ENCODE measurements around the gene ZNF576. TPM values are rescaled to one million over a fixed set of nuclear protein-coding genes. Genes with fewer than 3 reads are reported as not detected.

The ZNF576 gene
- polyA plus RNA-seq, 1 donor from 2014 or later, result 11.9 TPM

DNA sequence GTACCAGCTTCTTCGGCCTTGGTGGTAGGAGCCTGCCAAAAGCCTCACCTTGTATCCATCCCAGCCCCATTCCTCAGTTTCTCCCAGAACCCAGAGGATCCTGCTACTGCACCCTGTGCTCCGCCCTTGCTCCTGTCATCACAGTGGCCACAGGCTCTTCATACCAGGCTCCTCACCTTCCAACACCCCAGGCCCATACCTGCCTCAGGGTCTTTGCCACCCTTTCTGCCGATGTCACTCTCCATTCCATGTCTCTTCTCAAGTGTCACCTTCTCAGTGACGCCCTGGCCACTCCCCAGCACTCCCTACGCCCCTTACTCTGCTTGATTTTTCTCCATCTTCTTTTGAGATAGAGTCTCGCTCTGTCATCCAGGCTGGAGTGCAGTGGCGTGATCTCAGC is 13.5 kb downstream of the ZNF576 start:
- H3K36me3 ChIP-seq (ENCODE audit: insufficient read depth, low read length), result peaks cover 5% of the 10 kb centered on the region
- H3K4me2 ChIP-seq (ENCODE audit: low read length), result no peak overlapping the region
- H3K27me3 ChIP-seq (ENCODE audit: insufficient read depth, low read depth, low read length), result no peaks in the 10 kb centered on the region
- H4K20me1 ChIP-seq (ENCODE audit: insufficient read depth), result peaks cover 4% of the 10 kb centered on the region
- TF ChIP-seq MXI1 (conservative IDR thresholded peaks at IDR 0.05; ENCODE audit: poor library complexity, severe bottlenecking), result no peak
- no peak overlapping the region for H3K4me3 ChIP-seq (ENCODE audit: low read length)
- peaks cover 30% of the 10 kb centered on the region for H3K79me2 ChIP-seq (replicated peaks; ENCODE audit: insufficient read depth, low read length)
- no peak overlapping the region for H3K27ac ChIP-seq (ENCODE audit: low read length)
- H3F3A ChIP-seq (ENCODE audit: insufficient read depth, low read length, poor library complexity, severe bottlenecking), result no peaks in the 10 kb centered on the region
- no peaks in the 10 kb centered on the region for H3K9me2 ChIP-seq (ENCODE audit: insufficient read depth, low read length)
- no peaks in the 10 kb centered on the region for H3K9me3 ChIP-seq (ENCODE audit: low read length)
- no peak overlapping the region for H3K9ac ChIP-seq (ENCODE audit: low read length)
- no peak overlapping the region for H2AFZ ChIP-seq (ENCODE audit: low read depth, low read length)

DNA sequence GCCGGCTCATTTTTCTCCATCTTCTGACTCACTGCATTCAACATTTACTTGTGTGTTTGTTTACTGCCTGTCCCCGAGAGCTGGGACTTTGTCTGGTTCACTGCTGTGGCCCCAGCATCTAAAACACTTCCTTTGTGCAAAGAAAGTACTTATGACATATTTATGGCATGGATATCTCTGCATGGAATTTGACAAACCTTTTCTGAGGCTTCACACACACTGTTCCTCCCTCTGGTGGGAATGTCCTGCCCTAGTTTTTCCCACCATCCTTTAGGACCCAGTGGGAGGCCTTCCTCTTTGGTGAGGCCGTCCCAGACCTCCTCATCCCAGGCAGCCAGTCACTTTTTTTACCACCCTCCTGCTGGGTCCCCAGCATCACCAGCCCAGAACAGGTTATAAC is 14.1 kb downstream of the ZNF576 start:
- H4K20me1 ChIP-seq (ENCODE audit: insufficient read depth), result peaks cover 4% of the 10 kb centered on the region
- no peak overlapping the region for H3K4me2 ChIP-seq (ENCODE audit: low read length)
- H3K36me3 ChIP-seq (ENCODE audit: insufficient read depth, low read length), result peaks cover 5% of the 10 kb centered on the region
- no peaks in the 10 kb centered on the region for H3F3A ChIP-seq (ENCODE audit: insufficient read depth, low read length, poor library complexity, severe bottlenecking)
- H3K9me3 ChIP-seq (ENCODE audit: low read length), result no peaks in the 10 kb centered on the region
- H3K9ac ChIP-seq (ENCODE audit: low read length), result no peak overlapping the region
- no peaks in the 10 kb centered on the region for H3K9me2 ChIP-seq (ENCODE audit: insufficient read depth, low read length)
- no peaks in the 10 kb centered on the region for H3K27me3 ChIP-seq (ENCODE audit: insufficient read depth, low read depth, low read length)
- no peak overlapping the region for H3K4me3 ChIP-seq (ENCODE audit: low read length)
- H3K79me2 ChIP-seq (replicated peaks; ENCODE audit: insufficient read depth, low read length), result peaks cover 36% of the 10 kb centered on the region
- TF ChIP-seq RAD21 (conservative IDR thresholded peaks at IDR 0.05), result no peak
- TF ChIP-seq, protein P1, sequence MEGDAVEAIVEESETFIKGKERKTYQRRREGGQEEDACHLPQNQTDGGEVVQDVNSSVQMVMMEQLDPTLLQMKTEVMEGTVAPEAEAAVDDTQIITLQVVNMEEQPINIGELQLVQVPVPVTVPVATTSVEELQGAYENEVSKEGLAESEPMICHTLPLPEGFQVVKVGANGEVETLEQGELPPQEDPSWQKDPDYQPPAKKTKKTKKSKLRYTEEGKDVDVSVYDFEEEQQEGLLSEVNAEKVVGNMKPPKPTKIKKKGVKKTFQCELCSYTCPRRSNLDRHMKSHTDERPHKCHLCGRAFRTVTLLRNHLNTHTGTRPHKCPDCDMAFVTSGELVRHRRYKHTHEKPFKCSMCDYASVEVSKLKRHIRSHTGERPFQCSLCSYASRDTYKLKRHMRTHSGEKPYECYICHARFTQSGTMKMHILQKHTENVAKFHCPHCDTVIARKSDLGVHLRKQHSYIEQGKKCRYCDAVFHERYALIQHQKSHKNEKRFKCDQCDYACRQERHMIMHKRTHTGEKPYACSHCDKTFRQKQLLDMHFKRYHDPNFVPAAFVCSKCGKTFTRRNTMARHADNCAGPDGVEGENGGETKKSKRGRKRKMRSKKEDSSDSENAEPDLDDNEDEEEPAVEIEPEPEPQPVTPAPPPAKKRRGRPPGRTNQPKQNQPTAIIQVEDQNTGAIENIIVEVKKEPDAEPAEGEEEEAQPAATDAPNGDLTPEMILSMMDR (IDR thresholded peaks at IDR 0.05; ENCODE audit: poor library complexity, severe bottlenecking), result no peak
- TF ChIP-seq POLR2AphosphoS5 (IDR thresholded peaks at IDR 0.05), result no peak
- TF ChIP-seq EZH2 (IDR thresholded peaks at IDR 0.05; ENCODE audit: borderline replicate concordance, insufficient read depth, low read length, poor library complexity, severe bottlenecking), result no peak
- TF ChIP-seq EP300 (conservative IDR thresholded peaks at IDR 0.05; ENCODE audit: poor library complexity, severe bottlenecking), result no peak
- TF ChIP-seq, protein P2, sequence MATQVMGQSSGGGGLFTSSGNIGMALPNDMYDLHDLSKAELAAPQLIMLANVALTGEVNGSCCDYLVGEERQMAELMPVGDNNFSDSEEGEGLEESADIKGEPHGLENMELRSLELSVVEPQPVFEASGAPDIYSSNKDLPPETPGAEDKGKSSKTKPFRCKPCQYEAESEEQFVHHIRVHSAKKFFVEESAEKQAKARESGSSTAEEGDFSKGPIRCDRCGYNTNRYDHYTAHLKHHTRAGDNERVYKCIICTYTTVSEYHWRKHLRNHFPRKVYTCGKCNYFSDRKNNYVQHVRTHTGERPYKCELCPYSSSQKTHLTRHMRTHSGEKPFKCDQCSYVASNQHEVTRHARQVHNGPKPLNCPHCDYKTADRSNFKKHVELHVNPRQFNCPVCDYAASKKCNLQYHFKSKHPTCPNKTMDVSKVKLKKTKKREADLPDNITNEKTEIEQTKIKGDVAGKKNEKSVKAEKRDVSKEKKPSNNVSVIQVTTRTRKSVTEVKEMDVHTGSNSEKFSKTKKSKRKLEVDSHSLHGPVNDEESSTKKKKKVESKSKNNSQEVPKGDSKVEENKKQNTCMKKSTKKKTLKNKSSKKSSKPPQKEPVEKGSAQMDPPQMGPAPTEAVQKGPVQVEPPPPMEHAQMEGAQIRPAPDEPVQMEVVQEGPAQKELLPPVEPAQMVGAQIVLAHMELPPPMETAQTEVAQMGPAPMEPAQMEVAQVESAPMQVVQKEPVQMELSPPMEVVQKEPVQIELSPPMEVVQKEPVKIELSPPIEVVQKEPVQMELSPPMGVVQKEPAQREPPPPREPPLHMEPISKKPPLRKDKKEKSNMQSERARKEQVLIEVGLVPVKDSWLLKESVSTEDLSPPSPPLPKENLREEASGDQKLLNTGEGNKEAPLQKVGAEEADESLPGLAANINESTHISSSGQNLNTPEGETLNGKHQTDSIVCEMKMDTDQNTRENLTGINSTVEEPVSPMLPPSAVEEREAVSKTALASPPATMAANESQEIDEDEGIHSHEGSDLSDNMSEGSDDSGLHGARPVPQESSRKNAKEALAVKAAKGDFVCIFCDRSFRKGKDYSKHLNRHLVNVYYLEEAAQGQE (IDR thresholded peaks at IDR 0.05; ENCODE audit: borderline replicate concordance), result no peak
- no peak for TF ChIP-seq TAF1 (IDR thresholded peaks at IDR 0.05; ENCODE audit: low read depth)
- no peak for TF ChIP-seq MXI1 (conservative IDR thresholded peaks at IDR 0.05; ENCODE audit: poor library complexity, severe bottlenecking)
- TF ChIP-seq SMC3 (conservative IDR thresholded peaks at IDR 0.05; ENCODE audit: poor library complexity), result no peak
- H3K27ac ChIP-seq (ENCODE audit: low read length), result no peak overlapping the region
- no peak overlapping the region for H2AFZ ChIP-seq (ENCODE audit: low read depth, low read length)

DNA sequence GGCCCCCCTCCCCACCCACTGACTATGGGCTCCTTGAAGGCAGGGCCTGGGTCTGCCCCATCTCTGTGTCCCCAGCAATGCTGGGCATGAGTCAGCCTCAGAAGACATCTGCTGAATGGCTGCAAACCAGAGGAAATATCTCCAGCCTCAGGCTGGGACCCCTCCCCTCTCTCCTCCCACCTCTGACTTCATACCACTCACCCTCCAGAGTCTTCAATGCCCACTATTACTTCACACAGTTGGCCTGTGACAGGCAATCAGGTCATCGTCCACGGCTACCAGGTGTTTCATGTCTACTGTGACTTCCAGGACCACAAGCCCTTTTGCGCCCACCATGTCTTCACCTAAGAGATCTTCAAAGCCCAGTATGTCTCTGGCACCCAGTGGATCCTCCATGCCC is 15.4 kb downstream of the ZNF576 start, which contains the start of gene SRRM5:
Gene SRRM5 (plus strand): TSS at position 301 of the 400 bp plus-strand sequence. CDS start 34 bp downstream, at position 335.
- no peak within 1 kb of the TSS for H3K4me3 ChIP-seq (ENCODE audit: low read length)
- no peaks in the 10 kb centered on the region for H3K9me3 ChIP-seq (ENCODE audit: low read length)
- H3K27me3 ChIP-seq (ENCODE audit: insufficient read depth, low read depth, low read length), result no peaks in the 10 kb centered on the region
- H3K27ac ChIP-seq (ENCODE audit: low read length), result no peak within 1 kb of the TSS
- TF ChIP-seq, protein P1 (IDR thresholded peaks at IDR 0.05; ENCODE audit: poor library complexity, severe bottlenecking), result no peak
- TF ChIP-seq EP300 (conservative IDR thresholded peaks at IDR 0.05; ENCODE audit: poor library complexity, severe bottlenecking) (no peak), SMC3 (conservative IDR thresholded peaks at IDR 0.05; ENCODE audit: poor library complexity) (no peak)
- H3K79me2 ChIP-seq (replicated peaks; ENCODE audit: insufficient read depth, low read length), result peaks cover 49% of the 10 kb centered on the region
- no peaks in the 10 kb centered on the region for H3K9me2 ChIP-seq (ENCODE audit: insufficient read depth, low read length)
- H2AFZ ChIP-seq (ENCODE audit: low read depth, low read length), result no peak within 1 kb of the TSS
- H3K9ac ChIP-seq (ENCODE audit: low read length), result no peak within 1 kb of the TSS
- peaks cover 5% of the 10 kb centered on the region for H3K36me3 ChIP-seq (ENCODE audit: insufficient read depth, low read length)
- no peak within 1 kb of the TSS for H3K4me2 ChIP-seq (ENCODE audit: low read length)
- H4K20me1 ChIP-seq (ENCODE audit: insufficient read depth), result peaks cover 4% of the 10 kb centered on the region
- no peaks in the 10 kb centered on the region for H3F3A ChIP-seq (ENCODE audit: insufficient read depth, low read length, poor library complexity, severe bottlenecking)
